ENCODE measurements around the gene ATXN2L.

The ATXN2L gene

GRCh38 chr16:28883221-28883996 is 60.6 kb downstream of the ATXN2L start:
- DNase-seq (ENCODE audit: insufficient read length, low spot score) (no peak), FAIRE-seq (no peak)

DNA sequence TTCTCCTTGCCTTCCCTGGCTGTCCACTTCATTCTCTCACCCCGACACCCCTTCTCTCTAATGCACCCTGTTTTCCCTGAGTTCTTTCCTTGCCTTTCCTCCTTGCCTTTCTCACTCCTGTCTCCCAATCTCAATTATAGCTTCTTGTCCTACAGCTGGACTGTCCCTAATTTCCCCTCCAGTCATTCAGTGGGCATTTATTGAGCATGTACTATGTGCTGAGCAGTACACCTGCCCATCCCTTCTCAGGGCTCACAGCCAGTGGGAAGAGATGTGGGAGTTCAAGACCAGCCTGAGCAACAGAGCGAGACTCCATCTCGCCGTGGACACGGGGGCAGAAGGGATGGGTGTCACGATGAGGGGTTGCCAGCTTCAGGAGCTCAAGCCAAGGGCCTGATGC is 61.2 kb downstream of the ATXN2L start:
- DNase-seq (ENCODE audit: insufficient read length, low spot score): no peak
- no peak for FAIRE-seq

Measured in GM19239 (cell line).